Stimulated activated naive CD4-positive, alpha-beta T cell treated with Interleukin-2 at 50 U/mL for 16 hours (primary cell): ENCODE data around the gene NFIA.

ENCODE experiments used
- DNase-seq: peaks from one replicate; lab custom pipeline; 2025; lab: John Stamatoyannopoulos, UW

The NFIA gene

DNA sequence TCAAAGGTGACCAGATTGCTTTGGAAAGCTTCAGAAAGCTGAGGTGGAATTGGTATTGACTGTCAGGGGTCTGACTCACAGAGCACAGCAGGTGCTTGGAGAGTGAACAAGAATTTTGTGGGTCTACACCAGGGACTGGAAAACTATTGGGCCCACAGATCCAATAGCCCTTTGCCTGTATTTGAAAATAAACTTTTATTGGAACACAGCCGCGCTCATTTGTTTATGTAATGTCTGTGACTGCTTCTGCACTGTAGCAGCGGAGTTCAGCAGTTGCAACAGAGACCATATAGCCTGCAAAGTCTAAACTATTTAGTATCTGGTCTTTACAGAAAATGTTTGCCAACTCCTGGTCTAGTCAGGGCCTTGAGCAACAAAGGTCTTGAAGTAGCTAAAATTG is 315.6 kb downstream of the NFIA start:
- DNase-seq, result no peak

DNA sequence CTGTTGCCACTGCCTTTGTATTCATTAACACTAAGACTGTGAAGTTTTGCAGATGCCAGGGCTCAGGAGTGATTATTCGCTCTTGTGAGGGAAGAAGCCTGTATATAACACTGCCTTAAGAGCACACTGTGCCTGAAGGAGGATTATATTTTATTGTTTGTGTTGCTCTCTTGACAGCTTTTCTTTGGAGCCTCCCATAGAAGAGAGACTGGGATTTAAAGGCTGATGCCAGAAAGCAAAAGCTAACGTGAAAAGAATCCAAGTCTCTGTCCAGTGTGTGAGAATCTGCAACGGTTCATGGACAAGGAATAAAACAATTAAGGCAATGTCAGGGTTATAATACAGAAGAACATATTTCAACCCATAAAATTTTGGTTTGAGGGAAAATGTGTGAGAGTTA is 316.8 kb downstream of the NFIA start:
- no peak for DNase-seq

DNA sequence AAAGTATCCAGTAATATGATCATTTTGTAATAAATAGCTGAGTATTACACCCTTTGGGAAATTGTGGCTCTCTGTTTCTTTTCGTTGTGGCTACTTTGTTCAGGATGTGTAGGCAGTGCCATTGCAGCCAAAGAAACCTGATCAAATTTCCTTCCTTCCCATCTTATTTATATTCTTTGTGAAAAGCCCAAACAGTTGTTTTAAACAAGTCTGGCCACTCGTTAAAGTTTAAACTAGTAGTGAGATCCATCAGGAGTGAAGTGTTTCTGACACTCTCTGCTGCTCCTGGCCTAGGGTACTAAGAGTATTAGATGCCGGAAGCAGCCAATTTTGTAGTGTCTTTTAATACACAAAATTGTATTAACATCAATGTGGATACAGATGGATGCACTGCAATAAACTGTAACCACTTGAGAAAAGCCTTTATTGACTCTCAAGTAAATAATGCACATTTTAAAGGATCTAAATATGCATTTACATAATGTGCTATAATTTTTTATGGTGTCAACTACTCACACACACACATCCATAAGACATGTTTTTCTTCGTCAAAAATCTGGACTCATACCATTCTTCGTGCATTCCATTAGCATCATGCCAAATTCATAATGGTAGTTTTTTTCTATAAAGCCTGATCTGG is 317.9 kb downstream of the NFIA start:
- no peak for DNase-seq

DNA sequence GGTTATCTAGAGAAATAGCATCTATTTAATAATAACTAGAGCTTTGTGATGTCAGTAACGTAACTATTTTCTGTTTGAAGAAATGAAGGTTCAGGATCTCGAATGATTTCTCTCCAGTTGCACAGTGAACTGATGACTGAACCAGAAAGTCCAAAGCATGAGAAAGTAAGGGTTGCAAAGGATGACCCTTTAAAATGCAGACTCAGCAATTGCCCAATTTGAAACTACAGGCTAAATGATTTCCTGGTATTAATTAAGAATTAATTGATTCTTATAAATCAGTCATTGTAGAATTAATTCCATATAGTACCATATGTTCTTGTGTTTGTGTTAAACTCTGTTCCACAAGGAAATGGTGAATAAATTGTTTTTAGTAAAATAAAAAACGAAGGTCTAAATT is 318.6 kb downstream of the NFIA start:
- no peak for DNase-seq

DNA sequence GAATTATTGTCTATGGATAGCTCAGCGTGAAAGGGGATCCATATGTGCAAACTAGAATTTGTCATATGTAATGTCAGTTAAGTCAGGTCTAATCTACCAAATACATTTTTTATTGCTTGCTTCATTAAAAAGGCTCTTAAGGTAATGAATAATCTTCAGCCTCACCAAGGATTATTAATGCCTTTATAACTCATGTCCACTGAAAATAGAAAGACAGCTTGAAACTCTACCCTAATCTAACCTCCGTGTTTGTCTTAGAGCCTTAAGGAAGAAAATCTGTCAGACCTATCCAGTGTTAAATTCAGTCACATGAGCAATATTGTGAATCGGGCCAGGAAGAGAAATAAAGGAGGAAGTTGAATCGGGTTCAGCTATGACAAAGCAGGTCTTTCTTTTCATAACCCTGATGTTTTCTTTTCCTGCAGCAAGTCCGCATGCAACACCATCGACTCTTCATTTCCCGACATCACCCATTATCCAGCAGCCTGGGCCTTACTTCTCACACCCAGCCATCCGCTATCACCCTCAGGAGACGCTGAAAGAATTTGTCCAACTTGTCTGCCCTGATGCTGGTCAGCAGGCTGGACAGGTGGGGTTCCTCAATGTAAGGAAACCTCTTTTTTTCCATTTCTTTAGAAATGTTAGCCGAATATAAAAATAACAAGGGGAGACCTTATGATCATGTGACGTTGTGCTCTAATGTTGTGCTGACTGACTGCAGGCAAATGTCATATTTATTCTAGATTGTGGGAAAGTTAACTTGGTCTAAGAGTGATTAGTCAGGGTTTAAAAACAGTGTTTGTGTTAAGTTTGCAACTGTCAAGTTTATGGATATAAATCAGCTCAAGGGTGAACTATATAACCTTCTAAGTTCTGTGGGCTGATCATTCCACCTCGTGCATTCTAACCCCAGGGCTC is 321.6 kb downstream of the NFIA start:
- no peak for DNase-seq

DNA sequence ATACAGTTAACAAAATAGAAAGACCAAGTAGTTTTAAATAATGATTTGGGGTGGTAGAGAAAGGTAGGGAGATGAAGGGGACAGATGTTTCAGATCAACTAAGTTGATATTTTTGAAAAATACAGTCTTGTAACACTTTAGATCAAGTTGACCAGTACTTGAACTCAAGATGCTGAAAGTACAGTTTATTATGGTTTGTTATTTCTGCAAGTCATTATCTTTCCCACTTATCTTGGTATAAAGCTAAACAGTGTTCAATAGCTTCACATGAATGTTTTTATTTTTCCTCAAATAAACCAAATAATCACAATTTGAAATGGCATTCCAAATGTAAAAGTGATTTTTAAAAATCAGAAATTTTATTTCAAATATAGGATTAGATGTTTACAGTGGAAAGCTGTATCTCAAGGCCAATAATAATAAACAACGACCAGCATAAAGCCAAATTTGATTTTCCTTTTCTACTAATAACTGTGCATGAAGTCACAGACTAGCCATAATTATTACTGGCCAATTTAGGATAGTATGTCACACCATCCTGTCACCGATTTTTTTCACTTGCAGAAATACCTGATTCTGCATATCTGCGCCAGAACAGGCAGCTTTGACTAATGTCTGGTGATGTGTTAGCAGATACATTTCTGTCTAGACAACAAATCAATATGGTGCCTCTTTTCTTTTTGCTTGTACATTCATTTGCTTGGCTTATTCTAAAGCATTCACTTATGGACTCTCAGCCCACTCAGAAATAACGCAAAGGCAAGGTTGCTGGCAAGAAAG is 322.4 kb downstream of the NFIA start:
- no peak for DNase-seq

DNA sequence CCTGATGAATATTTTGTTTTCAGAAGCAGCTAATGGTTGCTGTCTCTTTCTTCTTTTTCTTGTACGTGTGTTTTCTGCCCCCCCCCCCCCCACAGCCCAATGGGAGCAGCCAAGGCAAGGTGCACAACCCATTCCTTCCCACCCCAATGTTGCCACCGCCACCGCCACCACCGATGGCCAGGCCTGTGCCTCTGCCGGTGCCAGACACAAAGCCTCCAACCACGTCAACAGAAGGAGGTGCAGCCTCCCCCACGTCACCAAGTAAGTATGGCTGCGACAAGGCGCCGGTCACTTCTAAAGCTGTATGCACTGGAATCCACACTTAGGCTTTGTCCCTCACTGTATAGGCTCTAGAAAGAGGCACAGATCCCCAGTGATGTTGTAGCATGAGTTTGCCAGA is 324.1 kb downstream of the NFIA start:
- no peak for DNase-seq

DNA sequence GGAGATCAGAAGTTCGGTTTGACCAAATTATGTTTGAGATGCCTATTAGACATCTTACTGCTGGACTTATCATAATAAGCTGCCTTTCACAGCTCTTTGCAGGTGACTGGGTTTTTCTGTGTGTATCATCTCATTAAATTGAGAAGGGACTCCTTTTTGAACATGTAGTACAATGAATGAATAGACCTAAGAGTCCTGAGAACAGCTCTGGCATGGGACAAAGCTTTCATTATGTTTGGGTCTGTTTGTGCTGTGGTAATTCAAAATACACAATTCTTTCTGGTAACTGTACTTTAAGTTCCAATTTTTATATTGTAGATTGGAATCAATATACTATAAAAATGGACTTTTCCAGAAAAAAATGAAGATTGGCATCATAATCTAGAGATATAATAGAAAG is 330.2 kb downstream of the NFIA start:
- no peak for DNase-seq

DNA sequence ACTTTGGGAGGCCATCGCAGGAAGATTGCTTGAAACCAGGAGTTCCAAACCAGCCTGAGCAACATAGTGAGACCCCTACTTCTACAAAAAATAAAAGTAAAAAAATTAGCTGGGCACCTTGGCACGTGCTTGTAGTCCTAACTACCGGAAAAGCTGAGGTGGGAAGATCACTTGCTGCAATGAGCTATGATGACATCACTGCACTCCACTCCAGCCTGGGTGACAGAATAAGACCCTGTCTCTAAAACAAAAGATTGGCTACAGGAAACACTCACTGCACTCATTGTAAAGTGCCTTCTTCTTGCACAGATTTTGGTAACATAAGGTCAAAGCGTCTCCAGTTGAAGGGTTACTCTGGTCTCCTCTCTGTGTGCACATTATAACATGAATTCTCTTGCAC is 336.8 kb downstream of the NFIA start:
- no peak for DNase-seq

DNA sequence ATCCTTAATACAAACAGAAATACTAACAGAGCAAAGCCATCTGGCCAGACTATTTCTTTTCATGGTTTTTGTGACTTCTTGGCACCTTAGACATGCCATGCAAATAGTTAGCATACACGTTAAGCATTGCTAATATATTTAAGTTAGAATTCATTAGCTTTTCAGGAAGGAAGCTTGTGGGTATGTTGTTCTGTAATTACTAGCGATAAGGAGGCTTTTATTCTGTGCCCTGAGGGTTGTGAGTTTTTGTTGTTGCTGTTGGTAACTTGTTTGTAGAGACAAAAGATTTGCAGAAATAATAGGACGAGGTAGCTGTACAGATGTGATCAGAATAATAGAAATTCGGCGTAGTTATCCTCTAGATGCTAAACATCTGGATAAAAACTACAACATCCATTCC is 337.3 kb downstream of the NFIA start:
- no peak for DNase-seq

DNA sequence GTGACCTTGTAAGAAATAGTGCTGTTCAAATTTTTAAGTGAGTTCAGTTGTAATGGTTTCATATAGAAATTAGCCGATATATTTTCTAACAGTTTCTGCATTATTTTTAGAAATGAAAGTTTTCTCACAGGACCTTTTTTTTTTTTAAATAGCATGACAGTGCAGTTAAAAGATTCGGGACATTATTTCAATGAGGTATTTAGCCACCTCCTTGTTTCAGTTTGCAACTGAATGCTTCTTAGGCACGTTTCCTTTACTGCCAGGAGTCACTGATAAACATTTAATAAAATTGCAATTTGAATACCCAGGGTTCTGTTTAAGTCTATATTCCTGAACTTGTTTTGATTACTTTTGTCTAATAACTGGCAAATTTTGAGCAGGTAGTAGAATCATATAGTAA is 337.9 kb downstream of the NFIA start:
- no peak for DNase-seq

DNA sequence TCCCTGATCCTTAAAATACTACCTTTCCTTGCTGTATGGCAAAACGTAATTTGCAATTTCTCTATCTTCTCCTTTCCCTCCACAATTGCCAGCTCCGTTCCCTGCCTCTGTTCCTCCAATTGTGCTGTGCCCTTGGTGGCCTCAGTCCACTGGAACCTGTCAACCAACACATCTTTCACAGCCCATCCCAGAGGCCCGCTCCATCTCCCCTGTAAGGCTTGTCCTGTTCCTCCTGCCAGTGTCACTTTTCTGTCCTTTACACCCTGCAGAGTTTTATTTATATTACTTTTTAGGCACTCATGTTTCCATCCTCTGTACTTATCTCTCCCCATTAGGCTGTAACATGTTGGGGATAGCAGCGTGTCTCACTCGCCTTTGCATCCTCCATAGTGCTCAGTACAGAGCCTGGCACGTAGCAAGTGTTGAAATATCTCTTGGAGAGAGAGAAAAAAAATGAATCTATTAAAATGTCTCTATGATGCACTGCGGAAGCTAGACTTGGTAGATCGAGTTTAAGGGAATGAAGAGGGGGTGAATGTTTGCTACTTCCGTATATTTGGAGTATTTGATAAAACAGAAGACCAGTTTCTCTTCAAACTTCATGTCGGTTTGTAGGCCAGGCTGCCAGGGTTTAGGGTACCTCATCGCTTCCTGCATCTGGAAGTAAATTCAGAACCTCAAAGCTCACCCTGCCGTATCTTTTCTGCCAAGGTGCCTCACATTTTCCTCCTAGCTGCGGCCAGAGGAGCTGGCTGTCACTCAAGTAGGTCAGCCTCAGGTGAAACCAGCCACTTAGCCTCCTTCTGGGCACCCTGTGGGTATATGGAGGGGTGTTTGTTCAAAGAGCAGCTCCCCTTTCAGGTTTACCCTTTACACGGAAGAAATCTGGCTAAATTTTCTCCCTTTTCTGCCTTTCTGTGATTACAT is 338.8 kb downstream of the NFIA start:
- no peak for DNase-seq

DNA sequence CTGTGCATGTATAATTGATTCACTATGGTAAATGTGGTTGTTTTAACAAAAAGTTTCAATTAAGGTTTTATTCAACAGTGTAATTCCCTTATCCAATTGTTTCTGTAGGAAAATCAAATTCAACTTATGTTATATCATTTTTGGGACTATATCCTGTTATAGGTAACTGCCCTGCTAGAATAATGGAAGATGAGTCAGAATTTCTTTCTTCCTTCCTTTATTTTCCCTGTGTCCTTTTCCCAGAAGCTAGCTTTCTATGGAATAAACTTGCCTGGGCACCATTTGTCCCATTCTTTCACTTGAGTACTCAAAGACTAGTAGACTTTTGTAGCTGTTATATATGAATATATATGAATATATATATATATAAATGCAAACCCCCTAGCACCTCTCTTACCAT is 341.3 kb downstream of the NFIA start:
- DNase-seq, result no peak

DNA sequence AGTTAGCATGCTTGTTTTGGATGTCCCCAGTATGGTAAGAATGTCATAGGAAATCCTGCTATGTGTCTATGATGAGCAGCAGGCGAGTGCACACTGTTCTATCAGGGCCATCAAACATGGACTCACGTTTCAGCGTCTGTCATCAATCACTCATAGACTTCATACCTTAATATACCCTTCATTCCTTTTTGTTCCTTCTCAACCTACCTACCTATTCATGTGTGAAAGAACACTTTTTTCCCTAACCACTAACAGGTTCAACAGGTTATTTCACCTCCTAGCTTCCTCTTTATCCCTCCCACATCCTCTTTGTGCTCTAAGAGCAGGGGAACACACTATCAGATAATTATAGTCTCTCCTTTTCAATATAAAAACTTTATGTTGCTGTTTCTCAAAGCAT is 342.0 kb downstream of the NFIA start:
- no peak for DNase-seq

DNA sequence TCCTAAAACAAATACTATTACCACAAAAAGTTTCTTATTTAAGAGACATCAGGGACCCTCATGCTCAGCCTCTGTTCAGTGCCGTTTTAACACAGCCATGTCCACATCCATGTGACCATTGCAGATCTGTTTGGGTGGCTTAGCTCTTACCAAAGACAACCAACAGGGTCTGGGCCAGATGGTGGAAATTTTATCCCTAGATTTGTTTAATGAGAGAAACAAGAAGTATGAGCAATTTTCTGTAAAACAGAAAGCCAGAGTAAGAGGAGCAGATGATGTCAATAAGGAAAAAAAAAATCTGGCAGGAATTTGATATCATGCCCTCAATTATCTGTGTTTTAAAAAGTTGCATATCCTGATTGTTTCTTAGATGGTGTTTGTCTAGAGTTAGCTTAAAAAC is 342.7 kb downstream of the NFIA start:
- DNase-seq, result no peak

DNA sequence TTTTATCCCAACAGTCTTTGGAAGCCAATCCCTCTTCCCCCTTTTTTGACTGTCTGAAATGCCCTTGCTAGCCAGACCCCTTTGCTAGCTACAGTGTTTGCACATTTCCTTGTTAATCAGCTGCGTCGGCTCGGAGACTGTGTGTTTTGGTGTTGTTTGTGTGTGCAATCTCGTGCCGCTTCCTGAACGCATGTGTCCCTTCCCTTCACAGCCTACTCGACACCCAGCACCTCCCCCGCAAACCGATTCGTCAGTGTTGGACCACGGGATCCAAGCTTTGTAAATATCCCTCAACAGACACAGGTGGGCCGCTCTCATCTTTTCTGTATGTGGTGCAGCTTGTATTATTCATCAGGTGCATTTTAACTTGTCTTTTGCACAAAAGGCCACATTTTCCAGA is 343.9 kb downstream of the NFIA start:
- DNase-seq, result no peak

DNA sequence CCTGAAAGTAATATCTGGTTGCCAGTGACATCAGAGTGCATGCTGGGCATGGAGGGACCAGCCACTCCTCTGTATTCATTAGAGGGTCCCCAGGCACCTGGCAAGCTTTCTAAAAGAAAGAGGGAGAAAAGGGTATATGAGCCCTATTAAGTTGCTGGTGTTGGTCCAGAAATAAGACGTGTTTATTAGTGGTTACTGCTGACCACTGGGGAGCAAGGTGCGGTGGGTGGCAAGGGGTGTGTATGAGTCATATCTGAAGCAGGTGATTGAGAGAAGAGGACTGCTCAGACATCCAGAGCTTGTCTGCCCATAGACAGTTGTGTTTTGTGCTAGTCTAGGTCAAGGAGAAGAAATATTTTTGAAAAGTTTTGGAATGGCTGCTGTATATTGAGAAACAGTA is 344.5 kb downstream of the NFIA start:
- no peak for DNase-seq

DNA sequence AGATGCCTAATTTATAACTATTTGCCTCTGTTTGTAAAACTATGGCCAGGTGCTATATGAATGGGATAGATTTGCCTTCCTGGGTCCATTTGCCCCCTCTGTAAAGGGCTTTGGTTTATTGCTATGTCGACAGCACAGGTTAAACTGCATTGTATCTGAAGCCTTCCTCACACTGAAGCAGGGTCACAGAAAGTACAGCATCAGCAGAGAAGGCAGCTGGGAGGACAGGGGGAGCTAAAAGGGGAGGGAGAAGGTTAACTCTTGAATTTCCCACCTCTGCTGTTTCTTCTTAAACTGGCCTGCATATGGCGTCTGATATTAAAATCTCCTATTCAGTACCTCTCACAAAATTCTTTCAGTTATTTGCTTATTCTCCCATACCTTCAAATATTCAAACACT is 345.1 kb downstream of the NFIA start:
- DNase-seq, result no peak

DNA sequence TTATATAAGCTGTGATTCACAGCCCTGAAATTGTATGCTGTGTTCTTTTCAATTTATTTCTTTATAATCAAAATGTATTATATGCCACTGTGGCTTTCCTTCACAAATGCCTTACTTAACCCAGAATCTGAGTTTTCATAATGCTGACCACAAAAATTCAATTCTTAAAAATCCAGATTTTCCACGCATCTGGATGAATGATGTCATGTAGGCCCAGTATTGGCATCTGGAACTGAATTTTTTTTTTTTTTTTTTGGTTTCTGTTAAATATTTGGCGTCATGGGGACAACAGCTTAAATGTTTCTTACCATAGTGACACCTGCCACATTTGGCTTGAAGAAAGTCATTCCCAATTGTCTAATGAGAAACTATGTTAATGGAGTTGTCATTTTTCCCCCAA is 345.8 kb downstream of the NFIA start:
- no peak for DNase-seq

DNA sequence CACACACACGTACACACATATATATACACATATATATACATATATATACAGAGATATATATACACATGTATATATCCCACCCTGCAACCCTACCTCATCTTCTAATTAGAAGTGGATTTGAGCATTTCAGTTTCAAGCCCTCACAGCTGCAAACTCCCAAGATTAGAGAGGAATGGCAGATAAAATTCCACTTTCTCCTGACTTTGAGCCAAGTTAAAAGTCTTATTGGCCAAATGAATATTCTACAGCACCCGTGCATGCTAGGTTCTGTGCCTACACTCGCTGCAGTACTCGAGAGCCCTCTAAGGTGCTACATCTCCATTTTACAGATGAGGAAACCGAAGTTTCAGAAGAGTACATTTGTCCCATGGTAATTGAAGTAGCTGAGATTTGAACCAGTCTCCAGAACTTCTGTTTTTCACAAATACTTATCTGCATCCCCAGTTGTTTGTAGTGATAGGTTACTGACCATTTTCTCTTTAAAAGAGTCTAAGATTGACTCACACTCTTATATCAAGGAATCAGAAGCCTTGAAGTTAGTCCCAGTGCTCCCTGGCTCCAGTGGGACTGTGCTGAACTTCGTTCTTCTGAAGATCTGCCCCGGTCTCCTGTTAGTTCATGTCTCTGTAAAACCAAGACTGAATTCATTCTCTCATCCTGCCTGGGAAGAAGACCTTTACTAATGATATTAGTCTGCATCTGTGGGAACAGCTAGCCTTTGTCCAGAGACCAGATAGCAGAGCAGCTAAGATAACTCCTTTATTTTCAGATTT is 350.4 kb downstream of the NFIA start:
- DNase-seq, result no peak

DNA sequence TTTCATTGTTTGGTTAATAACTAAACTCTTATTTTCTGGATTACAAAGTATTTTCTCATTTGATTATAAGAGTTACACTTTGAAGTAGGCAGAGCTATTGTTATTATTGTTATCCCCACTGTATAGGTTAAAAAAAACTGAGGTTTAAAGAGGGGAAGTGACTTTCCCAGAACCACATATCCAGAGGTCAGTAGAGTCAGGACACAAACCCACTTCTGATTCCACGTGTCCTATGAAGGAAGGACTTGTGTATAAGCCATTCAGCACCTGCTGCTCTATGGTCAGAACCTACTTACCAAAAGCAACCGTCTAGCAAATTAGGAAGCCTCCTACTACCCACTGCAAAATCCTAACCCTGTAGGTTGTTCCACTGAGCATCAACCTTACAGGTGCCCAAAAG is 351.3 kb downstream of the NFIA start:
- no peak for DNase-seq
